Measurements from ENCODE around the gene CYP46A1.
"Not testable (repeated sequence)": the region's sequence is repeated elsewhere in the genome, so short reads cannot be mapped to it uniquely, and the experiment has no call there.

CYP46A1 gene

GRCh38 chr14:99657645-99658155 is 26.4 kb upstream of the CYP46A1 start:
- TF ChIP-seq CTCF (IDR thresholded peaks at IDR 0.05; ENCODE audit: insufficient read depth, low read depth, low read length, missing control alignments), result no peak
- no peak overlapping the region for H3K4me3 ChIP-seq (ENCODE audit: low read length)
- no peak for DNase-seq (ENCODE audit: low read depth)

GRCh38 chr14:99658218-99658845 is 25.8 kb upstream of the CYP46A1 start:
- no peak for DNase-seq (ENCODE audit: low read depth)
- no peak overlapping the region for H3K4me3 ChIP-seq (ENCODE audit: low read length)
- TF ChIP-seq CTCF (IDR thresholded peaks at IDR 0.05; ENCODE audit: insufficient read depth, low read depth, low read length, missing control alignments), result no peak

- no peak overlapping the region for H3K4me3 ChIP-seq (ENCODE audit: low read length)
Measured at GRCh38 chr14:99659333-99659741, 24.8 kb upstream of the CYP46A1 start.

GRCh38 chr14:99660006-99660566 is 24.0 kb upstream of the CYP46A1 start:
- H3K4me3 ChIP-seq (ENCODE audit: low read length), result no peak overlapping the region
- no peak for TF ChIP-seq CTCF (IDR thresholded peaks at IDR 0.05; ENCODE audit: insufficient read depth, low read depth, low read length, missing control alignments)
- no peak for DNase-seq (ENCODE audit: low read depth)

More at GRCh38 chr14:99659333-99659741, 24.8 kb upstream of the CYP46A1 start:
- no peak for TF ChIP-seq CTCF (IDR thresholded peaks at IDR 0.05; ENCODE audit: insufficient read depth, low read depth, low read length, missing control alignments)
- DNase-seq (ENCODE audit: low read depth), result no peak

GRCh38 chr14:99660794-99661193 is 23.3 kb upstream of the CYP46A1 start:
- TF ChIP-seq CTCF (IDR thresholded peaks at IDR 0.05; ENCODE audit: insufficient read depth, low read depth, low read length, missing control alignments), result no peak
- DNase-seq (ENCODE audit: low read depth), result no peak
- no peak overlapping the region for H3K4me3 ChIP-seq (ENCODE audit: low read length)

- not testable (repeated sequence) for DNase-seq (ENCODE audit: low read depth); H3K4me3 ChIP-seq (ENCODE audit: low read length)
Measured at GRCh38 chr14:99661206-99661605, 22.9 kb upstream of the CYP46A1 start.

- no peak for TF ChIP-seq CTCF (IDR thresholded peaks at IDR 0.05; ENCODE audit: insufficient read depth, low read depth, low read length, missing control alignments)
- no peak for DNase-seq (ENCODE audit: low read depth)
- H3K4me3 ChIP-seq (ENCODE audit: low read length), result no peak overlapping the region
Measured at GRCh38 chr14:99662846-99663245, 21.3 kb upstream of the CYP46A1 start.
